Glutamatergic neuron (in vitro differentiated cells): ENCODE measurements around the gene UNC93A. TPM values are rescaled to one million over a fixed set of nuclear protein-coding genes. Genes with fewer than 3 reads are reported as not detected.
"Not testable (repeated sequence)": the region's sequence is repeated elsewhere in the genome, so short reads cannot be mapped to it uniquely, and the experiment has no call there.

Experiments
- DNase-seq: peaks from one replicate; pipeline ENCODE4 v3.0.0; 2022
- H3K27ac Mint-ChIP-seq: one replicate; pipeline ENCODE4 v1.8.0; 2020; ENCODE audit warnings: mild to moderate bottlenecking, mixed read lengths, inconsistent platforms; ENCODE audit not compliant: unreplicated experiment
- H3K27me3 Mint-ChIP-seq: one replicate; pipeline ENCODE4 v1.8.0; 2020; ENCODE audit warnings: mild to moderate bottlenecking, moderate library complexity, mixed read lengths, inconsistent platforms; ENCODE audit not compliant: unreplicated experiment
- H3K36me3 Mint-ChIP-seq: one replicate; pipeline ENCODE4 v1.8.0; 2020; ENCODE audit warnings: mild to moderate bottlenecking, mixed read lengths, inconsistent platforms; ENCODE audit not compliant: unreplicated experiment
- H3K4me1 Mint-ChIP-seq: one replicate; pipeline ENCODE4 v1.8.0; 2020; ENCODE audit warnings: mild to moderate bottlenecking, low read depth, mixed read lengths, inconsistent platforms; ENCODE audit not compliant: unreplicated experiment
- H3K4me3 Mint-ChIP-seq: one replicate; pipeline ENCODE4 v1.8.0; 2020; ENCODE audit warnings: mild to moderate bottlenecking, mixed read lengths, inconsistent platforms; ENCODE audit not compliant: unreplicated experiment
- H3K9me3 Mint-ChIP-seq: one replicate; pipeline ENCODE4 v1.8.0; 2020; ENCODE audit warnings: mild to moderate bottlenecking, moderate library complexity, mixed read lengths, inconsistent platforms; ENCODE audit not compliant: unreplicated experiment
- CTCF ChIP-seq: fragments of 200-600 bp; sonication (generic); IDR thresholded peaks from one replicate; pipeline ENCODE4 v1.5.0; 2021; ENCODE audit not compliant: partially characterized antibody, unreplicated experiment
- total RNA-seq: library from RNA; stranded (reverse); fragmentation: NEBNext Ultra II Directional; extraction: Animal tissue kit (Norgen Biotek cat#: 25700); gene quantifications from one replicate; pipeline ENCODE4 v1.2.1, GENCODE V29; 2021; ENCODE audit not compliant: unreplicated experiment

Gene UNC93A
- total RNA-seq, 1 donor from 2014 or later, result not detected

- H3K27ac Mint-ChIP-seq, H3K36me3 Mint-ChIP-seq, H3K4me1 Mint-ChIP-seq, H3K27me3 Mint-ChIP-seq, H3K9me3 Mint-ChIP-seq, H3K4me3 Mint-ChIP-seq: not testable (repeated sequence)
- DNase-seq, result peak; percentile 37
- peak; percentile 75 for TF ChIP-seq CTCF
Measured at GRCh38 chr6:167288591-167289225, 2.4 kb upstream of the UNC93A start.

DNA sequence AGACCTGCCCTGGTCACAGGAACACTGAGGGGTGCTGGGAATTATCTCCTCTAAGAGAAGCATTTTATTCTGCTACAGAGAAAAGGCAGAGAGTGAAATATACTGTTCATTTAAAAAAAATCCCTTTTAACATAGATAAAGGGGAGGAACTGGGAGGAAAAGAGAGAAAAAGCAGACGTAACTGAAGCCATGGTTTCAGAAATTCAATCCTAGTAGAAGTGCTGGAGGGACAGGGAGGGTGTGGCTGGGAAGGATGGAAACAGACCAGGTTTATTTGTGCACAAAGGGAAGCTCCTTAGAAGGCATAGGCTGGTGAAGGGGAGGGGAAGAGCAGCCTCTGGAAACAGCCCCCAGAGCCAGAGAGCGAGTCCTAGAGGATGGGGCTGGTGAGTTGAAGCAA lies 1.8 kb upstream of the UNC93A start:
- H3K4me3 Mint-ChIP-seq, H3K27ac Mint-ChIP-seq, H3K9me3 Mint-ChIP-seq, H3K4me1 Mint-ChIP-seq, H3K27me3 Mint-ChIP-seq, H3K36me3 Mint-ChIP-seq, DNase-seq: not testable (repeated sequence)

DNA sequence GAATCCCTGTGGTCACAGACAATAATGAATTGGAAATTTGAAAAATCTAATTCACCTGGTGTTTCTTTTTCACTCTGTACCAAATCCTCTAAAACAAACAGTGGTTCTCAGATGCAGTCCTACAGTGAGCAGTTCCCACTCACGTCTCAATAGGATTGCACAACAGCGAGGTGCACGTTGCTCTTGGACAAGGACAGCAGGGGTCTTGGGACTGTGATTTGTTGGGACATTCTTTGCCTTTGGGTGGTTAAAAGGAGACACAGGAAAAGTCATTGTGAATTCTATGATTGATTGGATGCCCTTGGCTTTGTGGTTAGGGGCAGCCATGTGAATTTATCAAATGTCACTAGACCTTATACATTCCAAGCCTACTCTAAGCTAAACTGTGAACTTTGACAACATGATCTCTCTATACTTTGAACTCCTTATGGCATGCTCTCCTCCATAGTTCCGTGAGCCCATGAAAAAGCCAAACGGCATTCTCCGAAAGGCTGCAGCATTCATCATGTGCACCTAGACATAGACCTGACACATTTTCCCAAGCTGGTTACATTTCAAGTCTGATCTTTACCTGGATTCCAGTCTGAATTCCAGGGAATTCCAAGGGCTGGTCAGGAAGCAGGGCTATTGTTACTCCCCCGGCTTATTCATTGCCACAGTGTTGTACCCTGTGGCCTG lies 647 bp downstream of the UNC93A start:
- no peak overlapping the region for H3K27ac Mint-ChIP-seq
- DNase-seq, result no peak

DNA sequence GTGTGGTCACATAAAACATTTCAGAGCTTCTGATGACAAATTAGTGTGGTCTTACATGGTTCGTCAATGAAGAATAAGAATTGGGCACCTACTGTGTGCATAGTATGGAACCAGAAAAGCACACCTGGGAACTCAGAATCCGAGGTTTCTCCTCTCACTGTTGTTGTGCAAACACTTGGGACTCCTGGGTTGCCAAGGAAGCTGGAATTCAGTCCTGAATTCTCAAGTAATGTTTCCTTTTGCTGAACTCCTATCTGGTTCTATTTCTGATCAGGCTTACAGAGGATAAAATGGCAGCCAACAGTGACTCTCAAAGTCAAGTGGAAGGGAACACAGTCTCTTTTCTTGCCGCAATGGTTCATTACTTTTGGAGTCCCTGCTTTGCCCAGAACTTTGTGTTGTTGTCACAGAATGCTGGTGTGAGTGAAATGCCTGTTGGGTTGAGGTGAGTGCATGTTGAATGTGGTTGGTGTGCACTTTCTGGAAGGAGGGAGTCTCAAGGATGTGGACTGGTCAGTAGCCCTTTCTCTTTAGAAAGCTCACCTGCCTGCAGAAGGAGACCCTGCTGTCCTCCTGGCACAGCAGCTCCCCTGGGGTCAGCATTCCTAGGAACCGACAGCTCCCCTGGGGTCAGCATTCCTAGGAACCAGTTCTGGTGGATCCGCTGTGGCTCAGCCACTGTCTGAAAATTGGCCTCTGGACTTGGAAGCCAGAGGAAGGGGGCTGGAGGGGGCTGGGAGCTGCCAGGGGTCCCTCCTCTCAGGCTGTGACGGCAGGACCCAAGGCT lies 1.4 kb downstream of the UNC93A start:
- TF ChIP-seq CTCF, result no peak
- peaks cover 4% of the 10 kb centered on the region for H3K27me3 Mint-ChIP-seq
- H3K4me1 Mint-ChIP-seq, result peaks cover 6% of the 10 kb centered on the region
- no peak overlapping the region for H3K27ac Mint-ChIP-seq
- H3K9me3 Mint-ChIP-seq, result peaks cover 7% of the 10 kb centered on the region
- peaks cover 10% of the 10 kb centered on the region for H3K36me3 Mint-ChIP-seq
- DNase-seq, result no peak
- H3K4me3 Mint-ChIP-seq, result no peak overlapping the region

More for the DNA sequence above, 647 bp downstream of the UNC93A start:
- Mint-ChIP-seq H3K36me3 (peaks cover 3% of the 10 kb centered on the region), H3K9me3 (peaks cover 6% of the 10 kb centered on the region), H3K4me1 (peaks cover 8% of the 10 kb centered on the region), H3K4me3 (no peak overlapping the region), H3K27me3 (peaks cover 4% of the 10 kb centered on the region)
- no peak for TF ChIP-seq CTCF

DNA sequence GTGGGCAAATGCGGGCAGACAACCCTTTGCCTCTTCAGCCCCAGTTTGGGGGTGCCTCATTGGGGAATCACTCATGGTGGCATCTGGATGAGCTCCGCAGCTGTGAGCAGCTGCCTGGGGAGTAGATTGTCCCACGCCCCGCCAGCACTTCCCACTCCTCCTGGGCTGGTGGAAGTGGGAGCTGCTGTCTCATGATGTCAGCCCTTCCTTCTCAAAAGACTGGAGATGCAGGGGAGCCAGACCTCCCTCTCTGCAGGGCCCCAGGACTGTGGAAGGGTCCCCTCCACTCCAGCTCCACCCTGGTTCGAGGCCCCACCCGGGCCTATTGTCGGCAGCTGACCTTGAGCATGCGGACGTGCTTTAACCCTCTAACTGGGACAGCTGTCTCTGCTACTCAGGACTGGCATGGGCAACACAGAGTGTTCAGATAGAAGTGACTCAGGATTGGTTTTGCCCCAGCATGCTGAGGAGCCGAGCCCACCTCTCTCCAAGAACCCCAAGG lies 2.0 kb downstream of the UNC93A start:
- Mint-ChIP-seq H3K9me3 (peaks cover 7% of the 10 kb centered on the region), H3K4me1 (peaks cover 5% of the 10 kb centered on the region), H3K4me3 (no peak overlapping the region), H3K27me3 (peaks cover 8% of the 10 kb centered on the region), H3K27ac (no peak overlapping the region), H3K36me3 (peaks cover 16% of the 10 kb centered on the region)
- TF ChIP-seq CTCF, result no peak
- DNase-seq, result no peak
